Left ventricle myocardium inferior (tissue), 1 donor: Measurements from ENCODE around the gene SRL. TPM values are rescaled to one million over a fixed set of nuclear protein-coding genes. Genes with fewer than 3 reads are reported as not detected.

Source experiments
- DNase-seq: peaks from one replicate; pipeline ENCODE4 v3.0.0-alpha.2; 2020
- H3K27ac ChIP-seq: fragments of 200-600 bp; replicated peaks from 2 replicates; pipeline ENCODE4 v1.8.0; 2021
- H3K27me3 ChIP-seq: fragments of 200-600 bp; 2 replicates; pipeline ENCODE4 v1.8.0; 2021; ENCODE audit warnings: low read depth
- H3K36me3 ChIP-seq: fragments of 200-600 bp; 2 replicates; pipeline ENCODE4 v1.8.0; 2021
- H3K4me1 ChIP-seq: fragments of 200-600 bp; 2 replicates; pipeline ENCODE4 v1.8.0; 2021
- H3K4me3 ChIP-seq: fragments of 200-600 bp; 2 replicates; pipeline ENCODE4 v1.8.0; 2021; ENCODE audit warnings: mild to moderate bottlenecking, moderate library complexity
- H3K9me3 ChIP-seq: fragments of 200-600 bp; replicated peaks from 2 replicates; pipeline ENCODE4 v1.8.0; 2021
- CTCF ChIP-seq: fragments of 200-600 bp; IDR thresholded peaks from 2 replicates; pipeline ENCODE4 v1.8.0; 2021; ENCODE audit warnings: antibody characterized with exemption, mild to moderate bottlenecking, borderline replicate concordance
- intact Hi-C: fragments of 100-400 bp; cut with micrococcal nuclease; formaldehyde crosslinking; loops from one replicate; pipeline ENCODE4 v1.11.0; 2022
- total RNA-seq: library from RNA; stranded (reverse); fragmentation: NEBNext Ultra II Directional; extraction: Animal tissue kit (Norgen Biotek cat#: 25700); gene quantifications from one replicate; pipeline ENCODE4 v1.2.1, GENCODE V29; 2021
- donor health status: DM: no; HTN: yes; CAD: no; lungs with severe emphysema.

SRL gene
- total RNA-seq, 1 donor from 2014 or later = 445 TPM

DNA sequence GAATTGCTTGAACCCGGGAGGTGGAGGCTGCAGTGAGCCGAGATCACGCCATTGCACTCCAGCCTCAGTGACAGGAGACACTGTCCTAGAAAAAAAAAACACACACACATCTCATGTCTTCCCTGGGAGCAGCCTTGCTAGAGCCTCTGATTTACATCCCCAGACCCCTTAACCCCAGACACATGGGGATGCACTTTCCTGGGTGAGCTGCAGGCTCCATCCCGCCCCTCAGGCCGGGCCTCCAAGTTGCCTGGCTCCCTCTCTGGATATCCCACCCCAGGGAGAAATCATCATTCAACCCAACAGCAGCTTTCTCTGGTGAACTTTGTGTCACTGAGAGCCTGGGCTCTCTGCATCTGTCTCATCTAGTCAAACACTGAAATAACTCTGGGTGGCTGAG, 21.5 kb downstream of the SRL start:
- TF ChIP-seq CTCF = no peak
- H3K4me1 ChIP-seq = peaks cover 97% of the 10 kb centered on the region
- peak overlapping the region; percentile 94 for H3K27ac ChIP-seq
- DNase-seq = no peak
- no peaks in the 10 kb centered on the region for H3K9me3 ChIP-seq
- H3K4me3 ChIP-seq = no peak overlapping the region
- intact Hi-C loops = no loop called here
- H3K27me3 ChIP-seq = no peaks in the 10 kb centered on the region
- H3K36me3 ChIP-seq = peaks cover 4% of the 10 kb centered on the region

DNA sequence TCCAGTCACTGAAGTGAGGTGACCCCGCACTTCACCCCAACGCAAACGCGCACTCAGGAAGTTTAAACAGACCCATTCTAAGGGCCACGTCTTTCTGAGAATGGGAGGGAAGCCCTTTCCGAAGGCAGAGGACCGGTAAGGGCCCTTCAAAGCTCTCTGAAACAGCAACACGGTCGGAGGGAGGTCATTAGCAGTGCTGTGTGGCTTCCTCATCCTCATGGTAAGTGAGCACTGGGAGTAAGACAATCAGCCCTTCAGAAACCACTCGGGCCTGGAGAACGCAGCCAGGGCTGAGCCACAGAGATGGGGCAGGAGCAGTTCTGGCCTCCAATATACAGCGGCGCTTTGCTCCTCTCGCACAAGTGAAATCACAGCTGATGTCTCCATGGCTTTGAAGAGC, 23.7 kb downstream of the SRL start:
- TF ChIP-seq CTCF = no peak
- intact Hi-C loops = no loop called here
- peaks cover 98% of the 10 kb centered on the region for H3K4me1 ChIP-seq
- no peaks in the 10 kb centered on the region for H3K9me3 ChIP-seq
- no peaks in the 10 kb centered on the region for H3K27me3 ChIP-seq
- H3K36me3 ChIP-seq = no peaks in the 10 kb centered on the region
- peak overlapping the region; percentile 50 for H3K4me3 ChIP-seq
- H3K27ac ChIP-seq = peak overlapping the region; percentile 94
- DNase-seq = no peak

DNA sequence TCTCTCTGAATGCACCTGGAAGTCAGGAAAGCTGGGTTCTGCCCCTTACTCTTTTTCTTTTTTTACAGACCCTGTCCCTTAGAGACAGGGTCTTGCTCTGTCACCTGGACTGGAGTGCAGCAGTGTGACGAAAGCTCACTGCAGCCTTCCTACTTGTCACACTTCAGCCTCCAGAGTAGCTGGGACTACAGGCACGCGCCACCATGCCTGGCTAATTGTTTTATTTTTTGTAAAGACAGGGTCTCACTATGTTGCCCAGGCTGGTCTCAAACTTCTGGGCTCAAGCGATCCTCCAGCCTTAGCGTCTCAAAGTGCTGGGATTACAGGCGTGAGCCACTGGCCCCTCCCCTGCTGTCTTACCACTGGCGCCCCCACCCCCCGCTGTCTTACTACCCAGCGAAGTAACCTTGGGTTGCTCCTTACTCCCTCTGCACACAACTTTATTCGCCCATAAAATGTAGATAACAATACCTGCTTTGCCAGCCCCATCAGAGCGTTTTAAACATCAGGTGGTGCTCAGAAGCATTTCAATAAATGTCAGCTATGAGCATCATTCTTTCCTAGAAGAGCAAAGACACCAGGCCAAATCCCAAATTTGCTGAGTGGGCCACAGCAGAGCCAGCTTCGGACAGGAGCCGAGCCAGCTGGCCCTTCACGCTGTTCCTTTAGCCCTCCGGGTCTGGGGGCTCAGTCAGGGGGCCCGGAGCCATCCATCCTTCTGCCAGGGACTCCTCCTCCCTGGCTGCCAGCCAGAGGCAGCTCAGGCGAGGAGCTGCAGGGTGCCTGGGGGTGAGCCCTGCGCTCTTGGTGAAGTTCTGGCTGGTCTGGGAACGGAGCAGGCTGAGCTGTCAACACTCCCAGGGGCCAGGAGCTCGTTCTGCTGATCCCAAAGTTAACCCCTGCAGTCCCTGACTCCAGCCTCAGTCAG, 24.4 kb downstream of the SRL start:
- Histone ChIP-seq H3K9me3 (no peaks in the 10 kb centered on the region), H3K4me1 (peaks cover 98% of the 10 kb centered on the region), H3K27ac (peak overlapping the region; percentile 94), H3K4me3 (peak overlapping the region; percentile 50), H3K27me3 (no peaks in the 10 kb centered on the region), H3K36me3 (no peaks in the 10 kb centered on the region)
- TF ChIP-seq CTCF = no peak
- intact Hi-C loops = no loop called here
- peak; percentile 80 for DNase-seq

DNA sequence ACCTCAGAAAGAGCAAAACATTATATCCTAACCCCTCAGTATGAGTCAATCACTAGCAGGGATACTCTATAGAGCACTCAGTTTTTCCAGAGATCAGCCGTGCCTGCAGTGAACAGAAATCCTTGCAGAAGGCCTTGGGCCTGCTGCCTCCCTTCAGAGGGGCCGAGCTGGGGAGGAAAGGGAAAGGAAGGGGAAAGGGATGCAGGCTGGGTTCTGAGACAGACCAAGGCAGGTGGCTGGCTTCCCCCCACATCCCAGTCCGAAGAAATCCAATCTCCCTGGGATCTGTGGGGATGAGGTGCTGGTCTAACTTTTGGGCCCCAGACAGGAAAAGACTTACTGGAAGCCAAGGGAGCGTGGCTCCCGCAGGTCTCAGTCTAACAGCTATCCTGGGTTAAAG, 25.3 kb downstream of the SRL start:
- H3K4me1 ChIP-seq = peaks cover 97% of the 10 kb centered on the region
- H3K4me3 ChIP-seq = peak overlapping the region; percentile 50
- intact Hi-C loops = no loop called here
- no peaks in the 10 kb centered on the region for H3K36me3 ChIP-seq
- TF ChIP-seq CTCF = no peak
- H3K27me3 ChIP-seq = no peaks in the 10 kb centered on the region
- H3K9me3 ChIP-seq = no peaks in the 10 kb centered on the region
- DNase-seq = no peak
- peak overlapping the region; percentile 94 for H3K27ac ChIP-seq

DNA sequence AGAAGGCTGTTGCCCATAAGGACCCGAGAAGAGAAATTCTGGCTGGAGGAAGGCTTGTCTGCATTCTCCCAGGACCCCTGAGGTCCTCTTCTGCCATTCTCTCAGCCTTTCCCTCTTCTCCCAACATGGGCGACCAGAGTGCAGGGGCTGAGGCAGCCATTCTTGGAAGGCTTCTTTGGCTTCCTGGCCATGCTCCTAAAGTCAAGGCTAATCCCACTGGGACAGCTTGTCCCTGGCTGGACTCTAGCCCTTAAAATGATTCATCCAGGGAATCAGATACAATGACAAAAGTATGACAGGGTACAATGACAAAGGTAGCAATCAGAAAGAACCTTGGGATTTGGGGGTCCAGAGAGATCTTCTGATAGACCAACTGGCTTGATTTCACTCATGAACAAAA, 26.8 kb downstream of the SRL start:
- Histone ChIP-seq H3K4me3 (peak overlapping the region; percentile 27), H3K9me3 (no peaks in the 10 kb centered on the region), H3K4me1 (peaks cover 95% of the 10 kb centered on the region), H3K27me3 (no peaks in the 10 kb centered on the region), H3K27ac (peak overlapping the region; percentile 94), H3K36me3 (no peaks in the 10 kb centered on the region)
- DNase-seq = no peak
- intact Hi-C loops = no loop called here
- TF ChIP-seq CTCF = no peak
